HepG2 (cell line): ENCODE results near the gene CCDC117. TPM values are rescaled to one million over a fixed set of nuclear protein-coding genes. Genes with fewer than 3 reads are reported as not detected.

Experiments
- ATAC-seq: fragments of 200-7000 bp; cut with Tn5 transposase; 3 replicates; pipeline ENCODE4 v1.9.1; 2020; ENCODE audit warnings: mild to moderate bottlenecking, moderate library complexity
- BruUV-seq: library from RNA; stranded (reverse); fragments of 400-500 nt; replicated peaks from 2 replicates; lab custom pipeline; 2021; lab: Mats Ljungman, UMichigan
- CTCF ChIA-PET: fragments of 300-600 bp; formaldehyde crosslinking; extraction: SDS; loops from one replicate; lab custom pipeline; 2021; ENCODE audit warnings: low total read pairs, inconsistent platforms, low intra/inter-chr PET ratio; lab: Yijun Ruan, JAX
- POLR2A ChIA-PET: fragments of 350-600 bp; sonication (Branson Sonifier 250); formaldehyde crosslinking; loops from one replicate; lab custom pipeline; 2020; ENCODE audit warnings: antibody characterized with exemption, inconsistent platforms; lab: Yijun Ruan, JAX
- DNase-seq: peaks from one replicate; pipeline ENCODE4 v3.0.0-alpha.2; 2015; ENCODE audit warnings: low spot score
- FAIRE-seq: peaks from 3 replicates; lab custom pipeline; 2011; peaks lifted over from hg19 to GRCh38; lab: Jason Lieb, UNC
- H2AFZ ChIP-seq: one replicate; pipeline ENCODE4 v1.6.1; 2011; ENCODE audit warnings: low read length, inconsistent platforms
- H3K27ac ChIP-seq: fragments of 300-600 bp; 3 replicates; pipeline ENCODE4 v1.8.0; 2011; ENCODE audit warnings: mixed run types, mild to moderate bottlenecking, mixed read lengths, low read length, inconsistent platforms; ENCODE audit not compliant: insufficient read depth; ENCODE audit errors: extremely low read length
- H3K27me3 ChIP-seq, 2 experiments: fragments of 200-600 bp in 1 of 2; 2 replicates in 1 of 2; 3 replicates in 1 of 2; pipeline versions ENCODE4 v1.6.0 to v1.8.0; 2011; ENCODE audit warnings: low read length in 2 of 2, mild to moderate bottlenecking in 2 of 2, moderate library complexity in 2 of 2, inconsistent platforms in 1 of 2; ENCODE audit not compliant: insufficient read depth in 2 of 2, control insufficient read depth in 1 of 2
- H3K36me3 ChIP-seq, 2 experiments: fragments of 200-600 bp in 1 of 2; replicated peaks in 1 of 2; 2 replicates in 1 of 2; 3 replicates in 1 of 2; pipeline versions ENCODE4 v1.5.1 to v1.8.0; 2011; ENCODE audit warnings: low read length in 2 of 2, inconsistent platforms in 1 of 2; ENCODE audit not compliant: insufficient read depth in 2 of 2, control insufficient read depth in 1 of 2
- H3K4me1 ChIP-seq: 2 replicates; pipeline ENCODE4 v1.5.1; 2012; ENCODE audit warnings: low read length, inconsistent platforms; ENCODE audit not compliant: insufficient read depth
- H3K4me2 ChIP-seq: 2 replicates; pipeline ENCODE4 v1.6.0; 2011; ENCODE audit warnings: low read depth, low read length, inconsistent platforms
- H3K4me3 ChIP-seq, 3 experiments: fragments of 200-600 bp in 1 of 3; sonication (generic), shearing (Covaris generic) in 1 of 3; replicated peaks in 1 of 3; 2 replicates each; pipeline ENCODE4 v1.5.1; 2011 to 2016; ENCODE audit warnings: low read length in 3 of 3, inconsistent platforms in 2 of 3, low read depth in 2 of 3, mild to moderate bottlenecking in 2 of 3, control low read depth in 1 of 3, mixed read lengths in 1 of 3; ENCODE audit not compliant: insufficient read depth in 1 of 3
- H3K79me2 ChIP-seq: one replicate; pipeline ENCODE4 v1.6.1; 2011; ENCODE audit warnings: low read length, inconsistent platforms; ENCODE audit not compliant: insufficient read depth
- H3K9ac ChIP-seq: 2 replicates; pipeline ENCODE4 v1.6.0; 2011; ENCODE audit warnings: mild to moderate bottlenecking, low read depth, low read length, inconsistent platforms; ENCODE audit not compliant: insufficient read depth
- H3K9me3 ChIP-seq: 2 replicates; pipeline ENCODE4 v1.5.1; 2012; ENCODE audit warnings: mild to moderate bottlenecking, low read length
- H4K20me1 ChIP-seq: 2 replicates; pipeline ENCODE4 v1.6.0; 2011; ENCODE audit warnings: inconsistent platforms, mild to moderate bottlenecking, low read length, moderate library complexity; ENCODE audit not compliant: insufficient read depth
- FOSL2 ChIP-seq: sonication (generic); formaldehyde crosslinking; IDR thresholded peaks from 2 replicates; pipeline ENCODE4 v1.4.0; 2020; ENCODE audit warnings: missing genetic modification reagents
- HOXA7 ChIP-seq: sonication (generic); formaldehyde crosslinking; IDR thresholded peaks from 2 replicates; pipeline ENCODE4 v1.8.1; 2022; ENCODE audit warnings: mild to moderate bottlenecking, missing genetic modification reagents, moderate library complexity
- KAT7 ChIP-seq: IDR thresholded peaks from 2 replicates; pipeline ENCODE4 v1.6.1; 2018; ENCODE audit warnings: borderline replicate concordance, missing compliant biosample characterization
- KAT8 ChIP-seq: IDR thresholded peaks from 2 replicates; pipeline ENCODE4 v1.6.1; 2016; ENCODE audit warnings: missing genetic modification reagents, missing compliant biosample characterization
- KLF11 ChIP-seq: IDR thresholded peaks from 2 replicates; pipeline ENCODE4 v1.6.1; 2016; ENCODE audit warnings: missing compliant biosample characterization
- MAF1 ChIP-seq: sonication (generic); formaldehyde crosslinking; IDR thresholded peaks from 2 replicates; pipeline ENCODE4 v1.5.0; 2020; ENCODE audit warnings: missing genetic modification reagents, borderline replicate concordance
- MLLT10 ChIP-seq: sonication (generic); formaldehyde crosslinking; IDR thresholded peaks from 2 replicates; pipeline ENCODE4 v1.4.0; 2020; ENCODE audit warnings: missing genetic modification reagents
- MTF1 ChIP-seq: sonication (generic); formaldehyde crosslinking; IDR thresholded peaks from 2 replicates; pipeline ENCODE4 v1.5.0; 2020; ENCODE audit warnings: missing genetic modification reagents
- MXD3 ChIP-seq: IDR thresholded peaks from 2 replicates; pipeline ENCODE4 v1.6.1; 2016; ENCODE audit warnings: mild to moderate bottlenecking, missing biosample characterization, missing genetic modification reagents
- MYC ChIP-seq: sonication (generic); formaldehyde crosslinking; IDR thresholded peaks from 2 replicates; pipeline ENCODE4 v1.9.0; 2021; ENCODE audit warnings: missing genetic modification reagents, borderline replicate concordance
- NFIB ChIP-seq: sonication (generic); formaldehyde crosslinking; IDR thresholded peaks from 2 replicates; pipeline ENCODE4 v1.9.0; 2021; ENCODE audit warnings: missing genetic modification reagents, mild to moderate bottlenecking, borderline replicate concordance
- PCBP1 ChIP-seq: fragments of 200-400 bp; formaldehyde crosslinking; IDR thresholded peaks from 2 replicates; pipeline ENCODE4 v1.6.1; 2017; ENCODE audit warnings: mild to moderate bottlenecking, low read depth, low read length, borderline replicate concordance
- PTBP1 ChIP-seq: fragments of 200-400 bp; formaldehyde crosslinking; IDR thresholded peaks from 2 replicates; pipeline ENCODE4 v1.6.1; 2018; ENCODE audit warnings: low read length, low read depth; ENCODE audit not compliant: poor library complexity, severe bottlenecking
- REPIN1 ChIP-seq: sonication (generic); formaldehyde crosslinking; IDR thresholded peaks from 2 replicates; pipeline ENCODE4 v1.8.0; 2022; ENCODE audit warnings: missing genetic modification reagents, low read depth, mild to moderate bottlenecking, borderline replicate concordance
- ZNF10 ChIP-seq: sonication (generic); formaldehyde crosslinking; IDR thresholded peaks from 2 replicates; pipeline ENCODE4 v1.4.0; 2020; ENCODE audit warnings: mild to moderate bottlenecking, low read depth, missing genetic modification reagents, borderline replicate concordance
- ZNF160 ChIP-seq: sonication (generic); formaldehyde crosslinking; IDR thresholded peaks from 2 replicates; pipeline ENCODE4 v1.8.0; 2022; ENCODE audit warnings: mild to moderate bottlenecking, inconsistent platforms, missing genetic modification reagents
- ZNF605 ChIP-seq: sonication (generic); formaldehyde crosslinking; IDR thresholded peaks from 2 replicates; pipeline ENCODE4 v1.8.0; 2022; ENCODE audit warnings: mild to moderate bottlenecking, missing genetic modification reagents
- ZNF652 ChIP-seq: IDR thresholded peaks from 2 replicates; pipeline ENCODE4 v1.6.1; 2016; ENCODE audit warnings: low read depth, borderline replicate concordance
- WGBS: methylation state at CpG from one replicate; pipeline ENCODE4 v1.1.6; 2017; ENCODE audit warnings: low lambda C conversion rate; 5-methylcytosine and 5-hydroxymethylcytosine counted together
- in situ Hi-C: cut with HindIII; loops from 2 replicates; pipeline ENCODE4 v1.10.0; 2017; ENCODE audit warnings: low pct_unique_long_range_greater_than_20kb; ENCODE audit not compliant: extremely low pct_ligation_motif_present
- intact Hi-C: fragments of 100-400 bp; cut with micrococcal nuclease; formaldehyde crosslinking; loops from one replicate; pipeline ENCODE4 v1.10.0; 2022; ENCODE audit not compliant: unreplicated experiment
- polyA plus RNA-seq, 8 experiments: library from polyadenylated mRNA; depleted of rRNA in 3 of 8; stranded (reverse) in 7 of 8; unstranded in 1 of 8; fragments of >200 nt; fragmentation: Illumina TruSeq in 4 of 8; extraction: Trizol in 4 of 8; gene quantifications; 2 replicates each; pipeline versions ENCODE4 v1.2.1 to v1.2.3, GENCODE V29; 2011 to 2016; ENCODE audit warnings: low read depth in 4 of 8, missing spikeins in 1 of 8, mixed read lengths in 1 of 8; ENCODE audit not compliant: insufficient read depth in 1 of 8
- total RNA-seq, 5 experiments: library from RNA; depleted of rRNA; stranded (reverse); fragments of >200 nt; fragmentation: Illumina TruSeq; extraction: Trizol; gene quantifications; 2 replicates each; pipeline ENCODE4 v1.2.3, GENCODE V29; 2016; ENCODE audit warnings: low read depth in 1 of 5
- TF ChIP-seq, protein P1 (sequence below): sonication (generic); formaldehyde crosslinking; IDR thresholded peaks from 2 replicates; pipeline ENCODE4 v1.5.0; 2020; ENCODE audit warnings: mild to moderate bottlenecking, missing genetic modification reagents
- TF ChIP-seq, protein P2 (sequence below): IDR thresholded peaks from 2 replicates; pipeline ENCODE4 v1.6.1; 2012; ENCODE audit warnings: inconsistent platforms
- TF ChIP-seq, protein P3 (sequence below): sonication (generic); formaldehyde crosslinking; IDR thresholded peaks from 2 replicates; pipeline ENCODE4 v1.8.0; 2022; ENCODE audit warnings: low read depth, missing genetic modification reagents

CCDC117 gene
- total and polyA plus RNA-seq, 2 of the 13 experiments (the other 11 are each of a cell fraction or from before 2014, with no cell fraction given): 12.6 to 34.2 TPM

DNA sequence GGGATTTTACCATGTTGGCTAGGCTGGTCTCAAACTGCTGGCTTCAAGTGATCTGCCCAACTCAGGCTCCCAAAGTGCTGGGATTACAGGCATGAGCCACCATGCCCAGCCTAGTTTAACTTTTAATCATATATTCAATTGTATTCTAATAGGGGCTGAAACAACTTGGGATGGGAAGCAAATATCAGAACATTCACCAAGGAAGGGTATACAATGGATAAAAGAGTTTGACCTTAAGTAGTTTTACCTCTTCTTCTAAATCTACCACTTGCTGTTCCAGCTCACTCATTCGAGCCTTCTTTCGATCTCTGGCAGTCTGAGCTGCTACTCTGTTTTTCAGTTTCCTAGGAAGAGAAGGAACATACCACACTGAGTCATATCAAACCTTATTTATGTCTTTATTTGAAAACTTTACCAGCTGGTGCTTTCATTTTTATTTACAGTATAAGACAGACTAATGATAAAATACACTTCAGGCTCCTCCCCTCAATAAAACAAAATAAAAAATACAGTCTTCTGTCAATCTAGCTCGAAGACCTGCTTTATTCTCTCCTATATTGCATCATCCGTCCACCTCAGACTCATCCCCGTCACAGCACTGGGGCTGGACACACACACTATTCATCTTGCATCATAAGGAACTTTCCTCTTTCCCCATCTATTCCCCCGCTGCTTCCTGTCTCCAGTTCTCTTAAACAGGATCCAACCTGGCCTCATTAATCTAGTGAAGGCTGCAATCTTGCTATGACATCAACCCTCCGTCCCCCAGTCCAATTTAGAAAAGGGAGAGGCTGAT, 26.5 kb downstream of the CCDC117 start:
- peaks cover 68% of the 10 kb centered on the region for H3K79me2 ChIP-seq
- H3K27ac ChIP-seq: peak overlapping the region; percentile 98
- H4K20me1 ChIP-seq: peaks cover 42% of the 10 kb centered on the region
- peak overlapping the region; percentile 70 for H3K4me2 ChIP-seq
- ChIA-PET CTCF (no interaction called here), POLR2A (interaction anchor here (0.8 to 20.4 kb wide), 13 partner anchors 9 to 198 kb away, joined by 3 to 945 read pairs (median 5); partner anchors contain the start of gene CCDC117)
- BruUV-seq: no TSS peak
- in situ Hi-C loops: no loop called here
- H3K4me1 ChIP-seq: peaks cover 57% of the 10 kb centered on the region
- FAIRE-seq (no peak), DNase-seq (peak; percentile 70), ATAC-seq (no peak)
- H3K9me3 ChIP-seq: no peaks in the 10 kb centered on the region
- H3K9ac ChIP-seq: peak overlapping the region; percentile 99
- no peaks in the 10 kb centered on the region; a peak in 1 of 5 replicates for H3K27me3 ChIP-seq
- no peak overlapping the region for H2AFZ ChIP-seq
- peaks cover 19 to 44% of the 10 kb centered on the region in 2 experiments for H3K36me3 ChIP-seq
- intact Hi-C loops: no loop called here
- peak overlapping the region; percentile 62 to 99 (median 82) for H3K4me3 ChIP-seq
- WGBS: under 1% methylated on average over 7 of the region's 7 CpGs
- TF ChIP-seq ZNF10 (CRISPR knock-in tag) (no peak), KLF11 (CRISPR knock-in tag) (no peak), PCBP1 (no peak), MXD3 (CRISPR knock-in tag) (no peak), MLLT10 (CRISPR knock-in tag) (0 out of 2 replicates have a peak, but pooled peaks have one; percentile 26), ZNF652 (CRISPR knock-in tag) (no peak), MTF1 (CRISPR knock-in tag) (no peak), MYC (CRISPR knock-in tag) (no peak), NFIB (CRISPR knock-in tag) (no peak), ZNF160 (CRISPR knock-in tag) (no peak), REPIN1 (CRISPR knock-in tag) (0 out of 2 replicates have a peak, but pooled peaks have one; percentile 9), KAT7 (CRISPR knock-in tag) (peak; percentile 56), MAF1 (CRISPR knock-in tag) (no peak), ZNF605 (CRISPR knock-in tag) (no peak), FOSL2 (CRISPR knock-in tag) (peak; percentile 56; the same call in 1 of the 2 replicates), HOXA7 (CRISPR knock-in tag) (no peak), KAT8 (CRISPR knock-in tag) (no peak), PTBP1 (no peak)
- TF ChIP-seq, protein P1, sequence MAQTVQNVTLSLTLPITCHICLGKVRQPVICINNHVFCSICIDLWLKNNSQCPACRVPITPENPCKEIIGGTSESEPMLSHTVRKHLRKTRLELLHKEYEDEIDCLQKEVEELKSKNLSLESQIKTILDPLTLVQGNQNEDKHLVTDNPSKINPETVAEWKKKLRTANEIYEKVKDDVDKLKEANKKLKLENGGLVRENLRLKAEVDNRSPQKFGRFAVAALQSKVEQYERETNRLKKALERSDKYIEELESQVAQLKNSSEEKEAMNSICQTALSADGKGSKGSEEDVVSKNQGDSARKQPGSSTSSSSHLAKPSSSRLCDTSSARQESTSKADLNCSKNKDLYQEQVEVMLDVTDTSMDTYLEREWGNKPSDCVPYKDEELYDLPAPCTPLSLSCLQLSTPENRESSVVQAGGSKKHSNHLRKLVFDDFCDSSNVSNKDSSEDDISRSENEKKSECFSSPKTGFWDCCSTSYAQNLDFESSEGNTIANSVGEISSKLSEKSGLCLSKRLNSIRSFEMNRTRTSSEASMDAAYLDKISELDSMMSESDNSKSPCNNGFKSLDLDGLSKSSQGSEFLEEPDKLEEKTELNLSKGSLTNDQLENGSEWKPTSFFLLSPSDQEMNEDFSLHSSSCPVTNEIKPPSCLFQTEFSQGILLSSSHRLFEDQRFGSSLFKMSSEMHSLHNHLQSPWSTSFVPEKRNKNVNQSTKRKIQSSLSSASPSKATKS (CRISPR knock-in tag): 0 out of 2 replicates have a peak, but pooled peaks have one; percentile 48
- TF ChIP-seq, protein P2, sequence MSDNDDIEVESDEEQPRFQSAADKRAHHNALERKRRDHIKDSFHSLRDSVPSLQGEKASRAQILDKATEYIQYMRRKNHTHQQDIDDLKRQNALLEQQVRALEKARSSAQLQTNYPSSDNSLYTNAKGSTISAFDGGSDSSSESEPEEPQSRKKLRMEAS: no peak
- TF ChIP-seq, protein P3, sequence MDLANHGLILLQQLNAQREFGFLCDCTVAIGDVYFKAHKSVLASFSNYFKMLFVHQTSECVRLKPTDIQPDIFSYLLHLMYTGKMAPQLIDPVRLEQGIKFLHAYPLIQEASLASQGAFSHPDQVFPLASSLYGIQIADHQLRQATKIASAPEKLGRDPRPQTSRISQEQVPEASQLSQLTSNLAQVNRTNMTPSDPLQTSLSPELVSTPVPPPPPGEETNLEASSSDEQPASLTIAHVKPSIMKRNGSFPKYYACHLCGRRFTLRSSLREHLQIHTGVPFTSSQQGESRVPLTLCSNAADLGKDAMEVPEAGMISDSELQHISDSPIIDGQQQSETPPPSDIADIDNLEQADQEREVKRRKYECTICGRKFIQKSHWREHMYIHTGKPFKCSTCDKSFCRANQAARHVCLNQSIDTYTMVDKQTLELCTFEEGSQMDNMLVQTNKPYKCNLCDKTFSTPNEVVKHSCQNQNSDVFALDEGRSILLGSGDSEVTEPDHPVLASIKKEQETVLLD (CRISPR knock-in tag): no peak
